NCI-H146 treated with DMSO at 0.1 percent for 48 hours (cell line): ENCODE results near the gene MRC2.
"Not testable (repeated sequence)": the region's sequence is repeated elsewhere in the genome, so short reads cannot be mapped to it uniquely, and the experiment has no call there.

Source experiments
- DNase-seq: peaks from one replicate; lab custom pipeline; 2025; ENCODE audit not compliant: unreplicated experiment; lab: John Stamatoyannopoulos, UW

MRC2 gene, protein sequence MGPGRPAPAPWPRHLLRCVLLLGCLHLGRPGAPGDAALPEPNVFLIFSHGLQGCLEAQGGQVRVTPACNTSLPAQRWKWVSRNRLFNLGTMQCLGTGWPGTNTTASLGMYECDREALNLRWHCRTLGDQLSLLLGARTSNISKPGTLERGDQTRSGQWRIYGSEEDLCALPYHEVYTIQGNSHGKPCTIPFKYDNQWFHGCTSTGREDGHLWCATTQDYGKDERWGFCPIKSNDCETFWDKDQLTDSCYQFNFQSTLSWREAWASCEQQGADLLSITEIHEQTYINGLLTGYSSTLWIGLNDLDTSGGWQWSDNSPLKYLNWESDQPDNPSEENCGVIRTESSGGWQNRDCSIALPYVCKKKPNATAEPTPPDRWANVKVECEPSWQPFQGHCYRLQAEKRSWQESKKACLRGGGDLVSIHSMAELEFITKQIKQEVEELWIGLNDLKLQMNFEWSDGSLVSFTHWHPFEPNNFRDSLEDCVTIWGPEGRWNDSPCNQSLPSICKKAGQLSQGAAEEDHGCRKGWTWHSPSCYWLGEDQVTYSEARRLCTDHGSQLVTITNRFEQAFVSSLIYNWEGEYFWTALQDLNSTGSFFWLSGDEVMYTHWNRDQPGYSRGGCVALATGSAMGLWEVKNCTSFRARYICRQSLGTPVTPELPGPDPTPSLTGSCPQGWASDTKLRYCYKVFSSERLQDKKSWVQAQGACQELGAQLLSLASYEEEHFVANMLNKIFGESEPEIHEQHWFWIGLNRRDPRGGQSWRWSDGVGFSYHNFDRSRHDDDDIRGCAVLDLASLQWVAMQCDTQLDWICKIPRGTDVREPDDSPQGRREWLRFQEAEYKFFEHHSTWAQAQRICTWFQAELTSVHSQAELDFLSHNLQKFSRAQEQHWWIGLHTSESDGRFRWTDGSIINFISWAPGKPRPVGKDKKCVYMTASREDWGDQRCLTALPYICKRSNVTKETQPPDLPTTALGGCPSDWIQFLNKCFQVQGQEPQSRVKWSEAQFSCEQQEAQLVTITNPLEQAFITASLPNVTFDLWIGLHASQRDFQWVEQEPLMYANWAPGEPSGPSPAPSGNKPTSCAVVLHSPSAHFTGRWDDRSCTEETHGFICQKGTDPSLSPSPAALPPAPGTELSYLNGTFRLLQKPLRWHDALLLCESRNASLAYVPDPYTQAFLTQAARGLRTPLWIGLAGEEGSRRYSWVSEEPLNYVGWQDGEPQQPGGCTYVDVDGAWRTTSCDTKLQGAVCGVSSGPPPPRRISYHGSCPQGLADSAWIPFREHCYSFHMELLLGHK (N-terminal part only)

DNA sequence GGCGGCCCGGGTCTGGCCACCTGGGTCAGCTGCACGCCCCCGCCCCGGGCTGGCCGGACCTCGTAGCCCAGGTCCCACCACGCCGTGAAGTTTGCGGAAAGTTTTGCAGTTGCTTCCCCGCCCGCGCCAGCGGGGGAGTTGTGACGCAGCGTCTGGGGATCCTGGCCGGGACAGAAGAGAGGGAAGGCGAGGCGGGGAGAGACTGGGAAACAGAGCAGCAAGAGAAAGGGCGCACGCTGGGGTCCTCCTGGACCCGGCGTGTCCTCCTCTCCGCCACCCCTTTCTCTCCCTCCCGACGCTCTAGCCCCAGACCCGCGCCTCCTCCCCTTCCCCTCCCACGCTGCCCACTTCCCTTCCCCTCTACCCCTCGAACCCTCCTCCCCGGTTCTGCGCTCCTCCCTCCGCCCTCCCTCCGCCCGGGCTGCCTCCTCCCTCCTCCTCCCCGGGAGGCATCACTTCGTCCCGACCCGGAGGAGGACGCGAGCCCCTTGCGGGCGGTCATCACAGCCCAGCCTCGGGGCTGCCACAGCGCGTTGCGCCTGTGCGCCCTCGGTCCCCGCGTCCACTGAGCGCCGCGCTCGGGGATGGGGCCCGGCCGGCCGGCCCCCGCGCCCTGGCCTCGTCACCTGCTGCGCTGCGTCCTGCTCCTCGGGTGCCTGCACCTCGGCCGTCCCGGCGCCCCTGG lies at the start of gene MRC2:
TSS of gene MRC2 (plus strand) at position 452 of the 685 bp plus-strand sequence. CDS start at position 585, 133 bp downstream.
- no peak for DNase-seq

DNA sequence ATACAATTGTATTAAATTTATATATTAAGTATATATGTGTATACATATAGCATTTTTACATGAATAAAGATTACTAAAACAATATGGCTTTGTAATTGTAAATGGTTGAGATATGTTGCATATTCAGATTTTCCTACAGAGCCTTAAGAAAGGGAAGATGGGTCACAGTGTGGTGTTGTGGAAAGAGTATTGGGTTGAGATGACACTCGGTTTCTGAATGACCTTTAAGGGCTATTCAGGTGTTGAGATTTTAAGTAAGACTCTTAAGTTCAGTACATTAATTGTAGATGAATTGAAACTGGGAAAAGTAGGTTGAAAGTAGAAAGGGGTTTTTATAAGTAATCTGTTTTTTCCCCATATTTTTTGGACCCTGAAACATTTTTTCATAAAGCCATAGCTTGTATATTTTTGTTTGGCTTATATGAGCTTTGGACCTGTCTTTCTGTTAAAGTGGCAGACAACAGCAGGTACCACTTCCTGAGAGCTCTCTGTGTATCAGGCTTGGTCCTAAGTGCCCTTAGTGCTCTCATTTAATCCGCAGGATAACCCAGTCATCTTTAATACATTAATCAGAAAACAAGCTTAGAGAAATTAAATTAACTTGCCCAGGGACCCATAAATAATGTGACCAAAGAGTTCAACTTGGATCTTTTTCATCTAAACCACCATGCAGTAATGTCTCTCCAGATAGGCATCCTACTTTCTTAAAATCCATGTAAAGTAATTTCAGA lies 48.5 kb upstream of the MRC2 start:
- no peak for DNase-seq

DNA sequence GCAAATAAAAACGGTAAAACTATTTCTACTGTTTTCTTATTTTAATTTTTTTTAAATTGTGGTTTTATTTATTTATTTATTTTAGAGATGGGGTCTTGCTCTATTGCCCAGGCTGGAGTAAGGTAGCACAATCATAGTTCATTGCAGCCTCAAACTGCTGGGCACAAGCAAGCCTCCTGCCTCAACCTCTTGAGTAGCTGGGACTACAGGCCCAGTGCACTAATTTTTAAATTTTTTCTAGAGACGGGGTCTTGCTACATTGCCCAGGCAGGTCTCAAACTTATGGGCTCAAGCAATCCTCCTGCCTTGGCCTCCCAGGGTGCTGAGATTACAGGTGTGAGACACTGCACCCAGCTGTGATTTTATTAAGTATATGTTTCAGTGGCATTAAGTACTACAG lies 46.5 kb upstream of the MRC2 start:
- no peak for DNase-seq

DNA sequence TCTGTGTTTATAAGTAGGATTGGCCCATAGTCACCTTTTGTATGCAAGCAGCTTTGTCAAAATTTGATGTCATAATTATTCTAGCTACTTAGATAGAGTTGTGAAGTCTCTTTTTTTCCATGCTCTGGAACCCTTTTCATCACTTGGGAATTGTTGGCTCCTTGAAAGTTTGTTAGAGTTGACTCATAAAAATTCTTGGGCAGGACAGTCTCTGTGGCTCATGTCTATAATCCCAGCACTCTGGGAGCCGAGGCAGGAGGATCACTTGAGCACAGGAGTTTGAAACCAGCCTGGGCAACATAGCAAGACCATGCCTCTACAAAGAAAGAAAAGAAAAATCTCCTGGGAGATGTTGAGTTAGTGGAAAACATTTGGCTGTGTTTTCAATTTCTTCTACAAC lies 45.7 kb upstream of the MRC2 start:
- DNase-seq: no peak

DNA sequence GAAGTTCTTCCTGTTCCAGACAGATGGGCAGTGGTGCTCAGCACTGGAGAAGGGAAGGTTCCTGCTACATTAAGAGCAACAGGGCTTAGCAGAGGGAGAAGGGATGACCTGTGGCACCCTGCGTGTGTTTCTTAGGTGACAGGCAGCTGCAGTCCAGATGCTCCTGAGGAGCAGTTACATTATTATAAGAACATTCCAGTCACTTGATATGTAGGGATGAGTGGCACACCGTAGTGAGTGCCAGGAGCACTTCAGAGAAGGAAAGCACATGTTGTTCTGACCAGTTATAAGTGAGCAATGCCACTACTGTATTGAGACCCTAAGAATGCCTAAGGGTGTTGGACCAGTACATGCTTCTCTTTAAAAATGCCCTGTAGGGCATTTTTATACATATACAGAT lies 39.9 kb upstream of the MRC2 start:
- no peak for DNase-seq

DNA sequence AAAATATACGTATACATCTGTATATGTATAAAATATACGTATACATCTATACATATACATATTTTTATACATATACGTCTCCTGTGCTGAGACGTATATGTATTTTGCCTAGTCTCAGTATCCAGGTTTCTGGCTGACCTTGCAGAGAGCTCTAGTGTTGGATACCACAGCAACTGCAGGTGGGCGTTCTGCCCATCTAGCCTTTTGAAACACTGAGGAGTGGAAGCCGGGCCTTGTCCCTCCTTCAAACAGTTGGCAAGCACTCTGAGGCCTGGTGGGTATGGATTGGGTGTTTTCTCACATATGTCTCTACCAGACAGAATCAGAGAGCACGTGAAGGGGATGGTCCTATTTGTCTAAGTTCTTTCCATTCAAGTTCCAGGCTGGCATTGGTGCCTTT lies 39.4 kb upstream of the MRC2 start:
- DNase-seq: no peak

DNA sequence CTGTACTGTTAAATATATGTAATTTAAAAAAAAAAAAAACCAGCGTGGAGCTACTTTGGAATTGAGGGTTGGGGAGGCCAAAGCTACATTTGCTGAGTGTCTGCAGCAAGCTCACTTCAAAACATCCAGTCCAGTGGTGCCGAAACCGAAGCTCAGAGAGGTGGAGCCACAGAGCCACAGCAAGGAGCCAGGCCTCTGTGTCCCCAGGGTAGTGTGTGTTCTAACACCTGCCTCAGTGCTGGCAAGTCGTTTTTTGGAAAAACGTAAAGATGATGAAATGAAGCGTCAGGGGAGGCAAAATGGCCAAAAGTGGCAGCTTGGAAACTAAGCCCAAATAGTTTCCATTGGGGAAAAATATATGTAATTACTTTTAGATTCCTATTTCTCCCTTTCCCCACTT lies 36.1 kb upstream of the MRC2 start:
- no peak for DNase-seq

DNA sequence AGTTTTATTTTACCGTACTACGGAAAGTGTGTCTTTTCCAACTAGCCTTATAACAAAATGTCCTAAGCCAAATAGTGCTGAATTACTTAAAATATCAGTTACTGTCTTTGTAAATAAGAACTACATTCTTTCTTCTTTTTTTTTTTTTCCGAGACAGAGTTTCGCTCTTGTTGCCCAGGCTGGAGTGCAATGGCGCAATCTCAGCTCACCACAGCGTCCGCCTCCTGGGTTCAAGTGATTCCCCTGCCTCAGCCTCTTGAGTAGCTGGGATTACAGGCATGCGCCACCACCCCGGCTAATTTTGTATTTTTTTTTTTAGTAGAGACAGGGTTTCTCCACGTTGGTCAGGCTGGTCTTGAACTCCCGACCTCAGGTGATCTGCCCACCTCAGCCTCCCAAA lies 35.6 kb upstream of the MRC2 start:
- DNase-seq: not testable (repeated sequence)

DNA sequence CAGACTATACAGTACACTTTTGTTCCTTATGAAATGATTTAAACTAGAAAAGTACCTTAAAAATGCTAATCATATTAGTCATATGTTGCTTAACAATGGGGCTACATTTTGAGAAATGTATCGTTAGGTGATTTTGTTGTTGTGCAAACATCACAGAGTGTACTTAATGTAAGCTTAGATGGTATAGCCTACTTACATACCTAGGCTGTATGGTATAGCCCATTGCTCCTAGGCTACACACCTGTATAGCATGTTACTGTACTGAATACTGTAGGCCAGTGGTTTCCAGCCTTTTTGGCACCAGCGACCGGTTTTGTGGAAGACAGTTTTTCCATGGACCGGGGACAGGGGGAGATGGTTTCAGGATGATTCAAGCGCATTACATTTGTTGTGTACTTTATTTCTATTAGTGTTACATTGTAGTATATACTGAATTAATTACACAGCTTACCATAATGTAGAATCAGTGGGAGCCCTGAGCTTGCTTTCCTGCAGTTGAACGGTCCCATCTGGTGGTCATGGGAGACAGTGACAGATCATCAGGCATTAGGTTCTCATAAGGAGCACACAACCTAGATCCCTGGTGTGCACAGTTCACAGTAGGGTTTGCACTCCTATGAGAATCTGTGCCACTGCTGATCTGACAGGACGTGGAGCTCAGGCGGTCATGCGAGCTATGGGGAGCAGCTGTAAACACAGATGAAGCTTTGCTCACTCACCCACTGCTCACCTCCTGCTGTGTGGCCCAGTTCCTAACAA lies 35.0 kb upstream of the MRC2 start:
- DNase-seq: no peak

DNA sequence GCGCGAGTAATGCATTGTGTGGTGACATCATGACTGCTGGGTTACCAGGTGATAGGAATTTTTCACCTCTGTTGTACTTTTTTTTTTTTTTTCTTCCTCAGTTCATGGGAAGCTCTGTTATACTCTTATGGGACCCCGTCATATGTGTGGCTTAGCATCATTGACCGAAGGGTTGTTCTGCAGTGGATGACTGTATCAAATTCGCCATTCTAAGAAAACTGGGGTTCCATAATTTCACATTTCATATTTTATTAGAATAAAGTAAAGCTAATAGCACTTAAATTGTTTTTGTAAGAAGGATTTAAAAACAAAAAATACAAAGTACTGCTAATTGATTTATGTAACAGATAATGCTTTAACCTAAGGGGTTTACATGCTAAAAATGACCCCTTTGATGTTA lies 32.0 kb upstream of the MRC2 start:
- no peak for DNase-seq

DNA sequence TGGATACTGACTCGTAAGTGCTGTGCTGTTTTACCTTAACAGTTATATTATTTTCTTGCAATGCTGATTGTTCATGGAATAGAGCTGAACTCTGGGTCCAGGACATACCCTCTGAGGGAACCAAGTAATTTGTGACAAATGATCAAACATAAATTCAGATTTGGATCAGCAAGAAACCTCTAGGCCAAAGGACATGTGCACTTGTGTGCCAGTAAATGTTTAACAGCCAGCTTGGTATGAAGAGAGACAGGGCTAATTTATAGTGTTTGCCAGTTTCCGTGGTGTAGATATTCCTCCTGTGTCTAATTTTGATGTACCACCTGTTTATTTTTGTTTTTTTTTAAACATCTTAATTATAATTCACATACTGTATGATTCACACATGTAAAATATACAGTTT lies 30.8 kb upstream of the MRC2 start:
- no peak for DNase-seq

DNA sequence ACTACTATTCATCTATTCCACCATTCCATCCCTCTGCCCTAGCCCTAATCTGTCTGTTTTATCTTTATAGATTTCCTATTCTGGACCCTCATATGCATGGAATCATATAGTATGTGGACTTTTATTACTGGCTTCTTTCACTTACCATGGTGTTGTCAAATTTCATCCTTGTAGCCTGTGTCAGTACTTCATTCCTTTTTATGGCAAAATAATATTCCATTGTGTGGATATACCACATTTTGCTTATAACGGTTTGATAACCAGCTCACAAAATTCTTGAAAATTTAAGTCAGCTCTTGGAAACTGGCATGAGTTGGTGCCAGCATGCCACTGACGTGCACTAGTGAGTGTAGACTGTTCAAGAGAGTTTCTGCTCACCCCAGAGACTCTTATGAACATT lies 30.3 kb upstream of the MRC2 start:
- DNase-seq: no peak

DNA sequence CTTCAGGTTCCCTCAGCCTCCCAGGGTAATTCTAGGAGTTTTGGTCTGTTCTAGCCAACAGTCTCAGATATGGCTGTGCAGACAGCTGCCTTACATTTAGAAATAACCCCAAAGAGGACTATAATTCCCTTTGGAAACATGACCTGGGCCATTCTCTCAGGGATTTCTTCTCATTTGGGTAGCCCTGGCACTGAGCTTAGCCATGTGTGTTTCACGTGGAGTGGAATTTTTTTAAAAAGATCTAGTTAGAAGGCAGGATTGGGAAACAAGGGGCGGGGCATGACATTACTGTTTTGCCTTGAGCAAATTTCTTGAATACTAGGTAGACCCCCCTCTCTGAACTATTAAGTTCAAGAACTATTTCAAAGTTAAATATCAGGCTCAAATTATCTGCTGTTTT lies 29.6 kb upstream of the MRC2 start:
- DNase-seq: no peak

DNA sequence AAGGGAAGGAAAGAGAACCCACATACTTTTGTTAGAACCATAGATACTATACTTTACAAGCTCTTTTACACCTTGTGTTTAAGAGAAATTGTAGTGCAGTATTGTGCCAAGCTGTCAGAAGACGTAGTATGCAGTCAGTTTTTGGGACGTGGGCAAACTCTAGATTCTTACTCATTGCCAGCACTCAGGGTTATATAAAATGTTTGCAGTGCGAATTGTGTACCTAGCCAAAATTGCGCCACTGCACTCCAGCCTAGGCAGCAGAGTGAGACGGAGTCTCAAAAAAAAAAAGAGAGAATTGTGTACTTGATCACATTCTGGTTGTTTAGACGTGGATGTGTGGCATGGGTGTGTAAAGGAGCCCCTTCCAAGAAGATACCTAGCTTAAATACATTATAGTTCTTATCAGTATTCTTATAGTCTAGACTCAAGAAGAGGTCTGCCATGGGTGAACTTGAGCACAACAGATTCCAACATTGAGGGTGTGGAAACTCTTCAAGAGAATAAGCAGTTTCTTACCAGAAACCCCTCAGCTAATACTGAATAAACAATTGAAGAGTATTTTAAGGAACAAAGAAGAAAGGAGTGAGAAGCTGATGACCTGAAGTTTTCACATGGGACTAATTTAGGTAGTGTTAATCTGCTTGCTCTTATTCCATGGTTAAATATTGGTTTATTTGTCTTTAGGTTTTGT lies 27.4 kb upstream of the MRC2 start:
- no peak for DNase-seq

DNA sequence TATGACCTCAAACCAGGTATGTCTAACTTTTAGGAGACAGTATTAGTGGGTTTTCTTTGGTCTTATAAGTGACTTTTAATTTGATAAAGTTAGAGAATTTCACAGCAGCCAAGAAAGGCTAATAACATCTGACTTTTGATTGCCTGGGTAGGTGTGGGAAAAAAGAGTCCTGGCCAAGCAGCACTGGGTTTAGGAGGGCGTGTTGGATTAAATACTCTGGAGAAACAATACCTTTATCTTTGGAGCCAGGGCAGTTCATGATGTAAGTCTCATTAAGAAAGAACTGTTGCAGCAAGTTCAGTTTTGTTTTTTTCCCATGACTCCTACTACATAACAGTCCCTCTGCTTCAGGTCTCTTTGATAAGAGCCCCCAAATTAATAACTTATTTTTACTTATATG lies 26.7 kb upstream of the MRC2 start:
- no peak for DNase-seq

DNA sequence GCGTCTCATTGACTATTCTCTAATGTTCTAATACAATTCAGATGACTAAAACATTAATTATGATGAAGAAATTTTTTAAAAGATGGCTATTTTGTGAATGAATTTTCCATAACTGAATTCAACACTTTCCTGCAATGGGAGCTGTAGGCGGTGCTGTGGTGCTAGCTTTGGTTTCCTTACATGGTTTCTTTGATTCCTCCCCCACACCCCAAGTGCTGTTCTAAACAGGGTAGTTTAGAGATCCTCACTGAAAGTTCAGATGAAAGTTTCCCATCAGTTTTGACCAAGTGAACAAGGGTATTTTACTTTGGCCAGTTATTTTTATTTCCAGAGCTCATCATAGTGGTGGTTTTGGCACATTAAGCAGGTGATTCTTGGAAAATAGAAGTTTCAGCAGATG lies 26.0 kb upstream of the MRC2 start:
- no peak for DNase-seq

DNA sequence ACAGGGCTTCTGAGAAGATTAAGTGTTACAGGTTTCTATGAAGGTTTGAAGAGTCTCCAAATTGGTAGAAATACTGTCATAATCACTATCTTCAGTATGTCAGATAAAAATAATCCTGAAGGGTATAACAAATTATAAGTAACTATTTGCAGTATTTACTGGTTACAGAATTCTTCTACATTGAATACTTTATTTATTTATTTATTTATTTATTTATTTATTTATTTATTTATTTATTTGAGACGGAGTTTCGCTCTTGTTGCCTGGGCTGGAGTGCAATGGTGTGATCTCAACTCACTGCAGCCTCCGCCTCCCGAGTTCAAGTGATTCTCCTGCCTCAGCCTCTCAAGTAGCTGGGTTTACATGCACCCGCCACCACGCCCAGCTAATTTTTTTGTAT lies 23.7 kb upstream of the MRC2 start:
- DNase-seq: not testable (repeated sequence)

DNA sequence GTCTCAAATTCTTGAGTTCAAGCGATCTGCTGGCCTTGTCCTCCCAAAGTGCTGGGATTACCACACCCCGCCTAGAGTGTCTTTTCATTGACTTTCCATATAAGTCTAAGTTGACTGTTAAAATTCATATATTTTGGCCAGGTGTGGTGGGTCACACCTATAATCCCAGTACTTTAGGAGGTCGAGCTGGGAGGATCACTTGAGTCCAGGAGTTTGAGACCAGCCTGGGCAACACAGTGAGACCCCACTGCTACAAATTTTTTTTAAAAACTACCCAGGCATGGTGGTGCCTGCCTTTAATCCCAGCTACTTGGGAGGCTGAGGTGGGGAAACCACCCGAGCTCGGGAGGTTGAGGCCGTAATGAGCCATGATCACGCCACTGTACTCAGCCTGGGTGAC lies 21.9 kb upstream of the MRC2 start:
- no peak for DNase-seq

DNA sequence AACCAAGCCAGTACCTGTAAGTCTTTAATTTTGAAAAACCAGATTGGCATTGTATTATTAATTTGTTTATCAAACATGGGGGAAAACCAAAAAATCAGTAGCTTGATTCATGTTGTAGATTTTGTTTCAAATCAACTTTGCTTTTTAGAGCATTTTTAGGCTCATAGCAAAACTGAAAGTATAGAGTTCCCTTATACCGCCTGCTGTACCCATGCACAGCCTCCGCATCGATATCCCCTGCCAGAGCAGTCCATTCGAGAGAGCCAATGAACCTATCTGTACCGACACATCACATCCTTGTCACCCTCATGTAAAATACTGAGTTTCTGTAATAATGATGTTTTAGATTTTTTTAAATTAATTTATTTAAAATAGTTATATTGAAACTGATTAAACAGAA lies 16.2 kb upstream of the MRC2 start:
- DNase-seq: no peak
